Calu3 (cell line): ENCODE data around the gene CLEC4E. TPM values are rescaled to one million over a fixed set of nuclear protein-coding genes. Genes with fewer than 3 reads are reported as not detected.
"Not testable (repeated sequence)": the region's sequence is repeated elsewhere in the genome, so short reads cannot be mapped to it uniquely, and the experiment has no call there.

Experiments used
- BruUV-seq: library from RNA; stranded (reverse); fragments of 400-500 nt; replicated peaks from 2 replicates; lab custom pipeline; 2021; lab: Mats Ljungman, UMichigan
- CTCF ChIA-PET: fragments of 300-600 bp; sonication (Branson Sonifier 250); formaldehyde crosslinking; loops from one replicate; lab custom pipeline; 2022; ENCODE audit warnings: antibody characterized with exemption; lab: Charles Lee
- DNase-seq: peaks from one replicate; pipeline ENCODE4 v3.0.0; 2022
- H3K27ac Mint-ChIP-seq: one replicate; pipeline ENCODE4 v1.8.0; 2022; ENCODE audit warnings: mixed read lengths; ENCODE audit not compliant: unreplicated experiment
- H3K27me3 Mint-ChIP-seq: one replicate; pipeline ENCODE4 v1.8.0; 2022; ENCODE audit warnings: mixed read lengths; ENCODE audit not compliant: unreplicated experiment
- H3K36me3 Mint-ChIP-seq: one replicate; pipeline ENCODE4 v1.8.0; 2022; ENCODE audit warnings: mild to moderate bottlenecking, moderate library complexity, mixed read lengths; ENCODE audit not compliant: insufficient read depth, unreplicated experiment
- H3K4me1 Mint-ChIP-seq: one replicate; pipeline ENCODE4 v1.8.0; 2022; ENCODE audit warnings: mild to moderate bottlenecking, low read depth, mixed read lengths; ENCODE audit not compliant: unreplicated experiment
- H3K4me3 Mint-ChIP-seq: one replicate; pipeline ENCODE4 v1.8.0; 2022; ENCODE audit warnings: mild to moderate bottlenecking, low read depth, moderate library complexity, mixed read lengths; ENCODE audit not compliant: unreplicated experiment
- H3K9me3 Mint-ChIP-seq: one replicate; pipeline ENCODE4 v1.8.0; 2022; ENCODE audit warnings: low read depth, mixed read lengths; ENCODE audit not compliant: unreplicated experiment
- CTCF ChIP-seq: fragments of 200-600 bp; IDR thresholded peaks from one replicate; pipeline ENCODE4 v1.8.0; 2022; ENCODE audit warnings: antibody characterized with exemption; ENCODE audit not compliant: unreplicated experiment
- intact Hi-C: fragments of 100-400 bp; cut with micrococcal nuclease; formaldehyde crosslinking; loops from one replicate; pipeline ENCODE4 v1.10.0; 2022; ENCODE audit not compliant: unreplicated experiment
- total RNA-seq: library from RNA; stranded (reverse); gene quantifications from 2 replicates; pipeline ENCODE4 v1.2.3, GENCODE V29; 2022

CLEC4E gene
- total RNA-seq, 1 experiment from 2014 or later = not detected

- H3K27ac Mint-ChIP-seq = no peak overlapping the region
- TF ChIP-seq CTCF = no peak
- peaks cover 13% of the 10 kb centered on the region for H3K27me3 Mint-ChIP-seq
- CTCF ChIA-PET = interaction anchor here (0.9 to 1.9 kb wide), 3 partner anchors 13 to 78 kb away, joined by 3 to 6 read pairs (median 3); no protein-coding TSS in a partner anchor
- no peaks in the 10 kb centered on the region for H3K9me3 Mint-ChIP-seq
- H3K36me3 Mint-ChIP-seq = no peaks in the 10 kb centered on the region
- H3K4me3 Mint-ChIP-seq = no peak overlapping the region
- H3K4me1 Mint-ChIP-seq = no peaks in the 10 kb centered on the region
- BruUV-seq = no TSS peak
- no peak for DNase-seq
- intact Hi-C loops = no loop called here
Observed at GRCh38 chr12:8577879-8578278, 37.2 kb upstream of the CLEC4E start.

DNA sequence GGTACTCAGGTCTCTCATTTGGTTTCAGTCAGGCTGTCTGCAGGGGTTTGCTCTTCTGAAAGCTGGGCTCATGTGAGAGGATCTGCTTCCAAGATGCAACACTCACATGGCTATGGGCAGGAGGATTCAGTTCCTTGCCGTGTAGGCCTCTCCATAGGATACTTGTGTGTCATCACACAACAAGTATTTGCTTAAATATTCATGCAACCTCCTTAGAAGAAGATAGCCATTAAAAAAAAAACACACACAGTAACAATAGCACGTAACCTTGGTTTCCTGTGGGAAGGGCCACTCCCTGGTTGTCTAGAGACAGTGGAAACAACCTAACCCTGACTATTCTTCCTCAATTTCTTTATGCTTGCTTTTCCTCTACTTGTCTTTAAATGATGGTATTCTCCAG, 31.8 kb upstream of the CLEC4E start:
- no peak overlapping the region for H3K27ac Mint-ChIP-seq
- H3K36me3 Mint-ChIP-seq = no peaks in the 10 kb centered on the region
- peaks cover 13% of the 10 kb centered on the region for H3K27me3 Mint-ChIP-seq
- no peak for DNase-seq
- no peaks in the 10 kb centered on the region for H3K4me1 Mint-ChIP-seq
- BruUV-seq = no TSS peak
- no peaks in the 10 kb centered on the region for H3K9me3 Mint-ChIP-seq
- no peak overlapping the region for H3K4me3 Mint-ChIP-seq
- intact Hi-C loops = no loop called here
- CTCF ChIA-PET = interaction anchor here (0.6 kb wide), 1 partner anchor 646 kb away, joined by 3 read pairs; no protein-coding TSS in a partner anchor
- no peak for TF ChIP-seq CTCF

DNA sequence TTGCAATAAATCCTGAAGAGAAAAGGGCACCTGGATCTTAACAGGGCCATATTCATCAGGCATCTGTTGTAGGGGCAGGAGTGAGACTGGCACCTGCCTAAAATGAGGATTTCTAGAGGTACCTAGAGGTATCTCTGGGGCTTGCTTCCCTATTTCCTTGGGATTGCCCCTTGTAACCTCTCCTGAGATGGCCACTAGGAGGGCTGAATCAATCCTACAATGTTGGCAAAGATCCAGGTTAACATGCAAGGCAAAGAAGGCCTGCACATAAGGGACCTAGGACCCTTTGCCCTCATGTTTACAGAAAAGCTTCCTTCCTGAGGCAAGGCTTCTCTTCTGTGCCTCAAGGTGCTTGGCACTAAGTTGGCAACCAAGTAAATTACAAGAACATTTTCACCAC, 25.8 kb upstream of the CLEC4E start:
- CTCF ChIA-PET = no interaction called here
- Mint-ChIP-seq H3K27ac (no peak overlapping the region), H3K9me3 (no peaks in the 10 kb centered on the region), H3K4me3 (no peak overlapping the region), H3K36me3 (no peaks in the 10 kb centered on the region), H3K4me1 (no peaks in the 10 kb centered on the region), H3K27me3 (no peaks in the 10 kb centered on the region)
- BruUV-seq = no TSS peak
- DNase-seq = no peak
- no peak for TF ChIP-seq CTCF
- intact Hi-C loops = no loop called here

DNA sequence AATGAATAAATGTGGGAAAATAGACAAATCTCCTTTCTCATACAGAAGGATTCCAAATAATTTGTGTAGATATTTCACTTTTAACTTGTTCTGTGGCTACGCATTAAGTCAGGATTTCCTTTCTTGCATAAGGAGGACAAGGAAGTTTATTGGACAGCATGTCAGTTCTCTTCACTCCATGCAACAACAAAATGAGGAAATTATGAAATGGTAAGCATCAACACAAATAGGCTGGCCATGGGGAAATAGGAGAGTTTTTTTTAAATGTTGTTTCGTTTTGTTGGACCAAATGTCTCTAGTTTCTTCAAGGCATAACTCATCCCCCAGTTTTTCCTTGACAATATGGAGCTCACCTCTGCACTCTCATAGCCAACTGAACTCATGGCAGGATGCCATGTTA, 25.3 kb upstream of the CLEC4E start:
- H3K4me3 Mint-ChIP-seq, H3K4me1 Mint-ChIP-seq, H3K27ac Mint-ChIP-seq, H3K27me3 Mint-ChIP-seq, DNase-seq, H3K9me3 Mint-ChIP-seq, BruUV-seq, intact Hi-C loops, H3K36me3 Mint-ChIP-seq: not testable (repeated sequence)
- CTCF ChIA-PET = interaction anchor here (0.5 kb wide), 1 partner anchor 54 kb away, joined by 4 read pairs; no protein-coding TSS in a partner anchor

- DNase-seq = peak; percentile 6
- CTCF ChIA-PET = no interaction called here
- intact Hi-C loops = no loop called here
- BruUV-seq = no TSS peak
- Mint-ChIP-seq H3K27me3 (peaks cover 12% of the 10 kb centered on the region), H3K4me3 (no peak overlapping the region), H3K9me3 (no peaks in the 10 kb centered on the region), H3K4me1 (no peaks in the 10 kb centered on the region), H3K36me3 (no peaks in the 10 kb centered on the region), H3K27ac (no peak overlapping the region)
- no peak for TF ChIP-seq CTCF
Observed at GRCh38 chr12:8564656-8565055, 24.0 kb upstream of the CLEC4E start.
